SKM-1 (cell line): Measurements from ENCODE around the gene SLC25A21.

Source experiments
- DNase-seq: peaks from one replicate; lab custom pipeline; 2025; ENCODE audit not compliant: unreplicated experiment; lab: John Stamatoyannopoulos, UW

SLC25A21 gene

DNA sequence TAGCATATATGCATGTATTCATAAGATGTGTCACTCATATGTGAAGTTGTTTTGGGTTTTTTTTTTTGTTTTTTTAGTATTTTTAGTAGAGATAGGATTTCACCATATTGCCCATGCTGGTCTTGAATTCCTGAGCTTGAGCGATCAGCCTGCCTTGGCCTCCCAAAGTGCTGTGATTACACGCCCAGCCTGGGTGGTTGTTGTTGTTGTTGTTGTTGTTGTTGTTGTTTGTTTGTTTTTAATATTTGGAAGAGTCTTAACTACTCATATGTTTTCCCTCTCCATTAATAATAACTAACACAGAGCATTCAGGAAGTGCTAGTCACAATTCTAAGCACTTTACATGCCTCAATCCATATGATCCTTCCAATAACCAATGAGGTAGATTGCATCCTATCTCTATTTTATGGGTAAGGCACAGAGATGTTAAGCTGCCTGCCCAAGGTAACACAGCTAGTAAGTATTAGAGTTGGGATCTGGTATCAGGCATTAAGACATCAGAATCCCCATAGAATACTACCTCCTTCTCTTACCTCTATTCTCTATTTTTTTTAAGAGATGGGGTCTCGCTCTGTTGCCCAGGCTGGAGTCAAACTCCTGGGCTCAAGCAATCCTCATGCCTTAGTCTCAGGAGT lies 27.6 kb downstream of the SLC25A21 start:
- no peak for DNase-seq

DNA sequence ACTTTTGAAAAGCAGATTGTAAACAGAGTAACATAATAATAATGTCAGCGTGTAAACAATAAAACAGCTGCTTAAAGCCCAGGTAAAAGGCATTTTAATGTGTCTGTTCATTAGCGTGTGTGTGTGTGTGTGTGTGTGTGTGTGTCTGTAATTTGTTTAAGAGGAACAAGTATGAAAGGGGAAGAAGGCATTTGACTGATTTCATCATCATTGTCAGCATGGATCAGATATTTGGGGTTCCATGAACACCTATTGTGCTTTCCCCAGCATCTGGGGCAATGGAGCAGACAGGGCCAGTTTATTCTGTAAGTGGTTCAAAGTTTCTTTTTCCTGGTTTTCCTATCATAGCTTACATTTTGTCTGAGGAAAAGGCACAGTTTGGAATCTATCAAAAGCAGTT lies 28.9 kb downstream of the SLC25A21 start:
- peak; percentile 15 for DNase-seq

GRCh38 chr14:37142835-37143401 lies 29.5 kb downstream of the SLC25A21 start:
- no peak for DNase-seq

DNA sequence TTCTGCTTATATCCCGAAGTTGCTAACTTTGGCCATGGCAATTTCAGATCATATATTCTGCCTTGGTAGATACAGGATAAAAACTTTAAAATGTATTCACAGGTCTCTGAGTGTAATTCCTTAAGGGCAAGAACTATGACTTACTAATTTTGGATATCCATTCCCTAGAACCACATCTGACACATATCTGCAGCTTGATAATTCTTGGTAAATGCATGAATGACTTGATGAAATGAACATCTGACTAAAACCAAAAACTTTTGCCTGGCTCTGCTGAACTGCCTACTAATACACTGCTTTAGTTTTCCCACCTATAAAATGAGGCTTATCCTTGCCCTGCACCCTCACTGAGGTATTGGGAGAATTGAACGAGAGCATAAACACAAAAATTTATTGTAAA lies 32.2 kb downstream of the SLC25A21 start:
- DNase-seq, result no peak

GRCh38 chr14:37139710-37140109 lies 32.7 kb downstream of the SLC25A21 start:
- no peak for DNase-seq

DNA sequence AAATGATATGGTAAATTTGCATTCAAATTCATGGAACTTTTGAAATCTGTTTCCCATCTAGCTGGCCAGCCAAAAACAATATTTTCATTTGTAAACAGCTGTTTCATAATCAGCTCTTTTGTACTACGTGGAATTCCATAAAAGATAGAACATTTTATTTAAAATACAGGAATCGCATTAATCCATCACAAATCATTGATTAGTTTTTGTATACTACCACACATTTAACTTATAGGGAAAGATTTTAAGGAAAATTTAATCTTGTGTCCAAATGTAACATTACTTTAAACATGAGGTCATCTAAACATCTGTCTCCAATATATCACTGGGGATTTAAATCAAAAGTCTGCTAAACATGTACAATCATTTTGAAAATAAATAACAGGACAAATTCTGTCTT lies 33.5 kb downstream of the SLC25A21 start:
- DNase-seq, result no peak

DNA sequence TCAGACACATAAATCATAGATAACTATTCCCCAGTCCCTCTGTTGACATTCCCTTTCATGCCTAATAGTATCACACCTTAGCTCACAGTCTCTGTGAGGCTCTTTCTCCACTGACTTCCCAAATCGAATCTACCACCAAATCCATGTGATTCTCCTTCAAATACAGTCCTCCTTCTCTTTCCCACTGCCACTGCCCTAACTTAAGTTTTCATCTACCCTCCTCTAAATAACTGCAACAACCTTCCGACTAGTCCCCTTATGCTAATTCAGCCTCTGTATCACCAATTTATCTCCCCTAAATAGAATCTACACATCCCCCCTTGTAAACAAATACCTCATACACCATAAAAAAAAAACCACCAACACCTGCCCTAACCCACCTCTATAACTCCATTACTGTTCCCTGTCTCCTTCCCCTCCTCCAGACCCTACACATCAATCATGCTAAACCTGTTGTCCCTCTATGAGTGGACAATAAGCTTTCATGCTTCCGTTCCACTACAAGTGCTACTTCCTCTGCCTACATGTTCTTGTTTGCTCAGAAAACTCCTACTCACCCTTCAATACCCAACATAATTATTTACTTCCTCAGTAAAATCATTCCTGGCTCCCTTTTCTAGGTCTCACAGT lies 39.0 kb downstream of the SLC25A21 start:
- no peak for DNase-seq

DNA sequence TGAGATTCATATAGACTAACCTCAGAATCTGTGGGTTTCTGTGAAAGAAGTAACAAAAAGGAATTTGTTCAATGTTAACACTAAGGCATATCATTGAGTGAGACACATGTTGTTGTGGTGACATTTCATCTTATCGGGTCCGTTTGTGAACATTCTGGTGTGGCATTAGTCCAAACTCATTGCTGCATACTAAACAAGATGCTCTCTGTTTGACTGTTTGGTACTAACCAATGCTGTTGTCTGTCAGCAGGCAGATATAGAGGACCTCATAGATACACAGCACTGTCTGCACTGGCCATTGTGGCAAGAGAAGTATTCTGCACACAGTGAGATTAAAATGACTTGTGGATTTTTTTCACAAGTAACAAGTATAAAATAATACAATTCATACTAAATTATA lies 41.2 kb downstream of the SLC25A21 start:
- no peak for DNase-seq

- no peak for DNase-seq
Observed at GRCh38 chr14:37129047-37129446, 43.4 kb downstream of the SLC25A21 start.

- no peak for DNase-seq
Observed at GRCh38 chr14:37124614-37125013, 47.8 kb downstream of the SLC25A21 start.

DNA sequence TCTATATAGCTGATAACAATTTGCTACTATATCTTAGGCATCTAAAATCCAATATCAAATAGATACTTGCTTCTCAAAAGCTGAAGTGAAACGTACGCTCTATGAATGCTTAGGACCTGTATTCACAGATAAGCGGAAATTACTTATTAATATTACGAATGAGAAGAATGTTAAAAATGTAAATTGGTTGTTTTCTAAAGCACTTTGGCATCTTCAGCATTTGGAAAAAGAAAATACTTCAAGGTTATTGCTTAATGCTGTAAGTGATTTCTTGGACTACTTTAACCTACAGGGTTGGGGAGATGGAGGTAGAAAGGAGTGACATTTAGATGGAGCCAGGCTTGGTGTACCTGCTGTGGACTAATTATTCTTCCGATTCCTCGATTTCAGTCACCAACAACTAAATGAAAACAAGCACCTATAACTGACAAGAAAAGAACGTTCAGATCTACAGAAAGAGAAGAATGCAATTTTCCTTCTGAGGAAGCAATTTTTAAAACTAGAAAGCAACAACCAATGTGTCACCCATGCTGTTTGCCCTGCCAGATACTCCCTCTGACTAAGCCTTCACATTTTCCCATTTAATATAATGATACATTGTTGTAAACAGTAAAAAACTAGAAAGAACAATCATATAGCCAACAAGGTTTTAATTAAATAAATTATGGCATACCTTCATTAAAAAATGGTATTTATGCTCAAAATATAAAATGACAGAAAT lies 49.3 kb downstream of the SLC25A21 start:
- no peak for DNase-seq

DNA sequence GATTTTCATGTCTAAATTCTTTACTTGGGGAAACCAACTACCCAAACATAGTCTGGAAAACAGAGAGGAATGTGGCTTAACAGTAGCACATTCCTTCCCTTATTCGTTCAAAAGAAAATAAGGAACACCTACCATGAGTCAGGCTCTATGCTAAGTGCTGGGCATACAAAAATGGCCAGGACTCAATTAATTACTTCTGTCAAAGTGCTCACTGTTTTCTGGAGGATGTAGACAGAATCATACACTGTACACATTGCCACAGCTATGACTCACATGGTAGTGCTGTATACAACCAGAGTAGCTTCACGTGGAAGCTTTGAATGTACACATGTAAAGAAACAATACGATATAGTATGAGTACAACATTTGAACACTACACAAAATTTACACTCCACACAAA lies 50.1 kb downstream of the SLC25A21 start:
- no peak for DNase-seq

DNA sequence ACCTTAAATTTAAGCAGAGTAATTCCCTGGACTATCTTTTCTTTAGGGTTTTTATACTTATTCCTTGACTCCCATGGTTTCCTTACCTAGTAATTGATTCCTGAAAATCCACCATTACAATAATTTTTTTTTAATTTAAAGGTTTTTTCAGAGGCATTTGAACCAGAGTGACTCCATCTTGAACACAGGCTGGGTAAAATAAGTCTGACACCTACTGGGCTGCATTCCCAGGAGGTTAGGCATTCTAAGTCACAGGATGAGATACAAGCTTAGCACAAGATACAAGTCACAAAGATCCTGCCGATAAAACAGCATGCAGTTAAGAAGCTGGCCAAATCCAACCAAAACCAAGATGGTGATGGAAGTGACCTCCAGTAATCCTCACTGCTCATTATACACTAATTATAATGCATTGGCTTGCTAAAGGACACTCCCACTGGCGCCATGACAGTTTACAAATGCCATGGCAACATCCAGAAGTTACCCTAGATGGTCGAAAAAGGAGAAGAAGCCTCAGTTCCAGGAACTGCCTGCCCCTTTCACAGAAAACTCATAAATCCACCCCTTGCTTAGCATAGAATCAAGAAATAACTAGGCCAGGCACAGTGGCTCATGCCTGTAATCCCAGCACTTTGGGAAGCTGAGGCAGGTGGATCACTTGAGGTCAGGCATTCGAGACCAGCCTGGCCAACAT lies 53.6 kb downstream of the SLC25A21 start:
- no peak for DNase-seq

DNA sequence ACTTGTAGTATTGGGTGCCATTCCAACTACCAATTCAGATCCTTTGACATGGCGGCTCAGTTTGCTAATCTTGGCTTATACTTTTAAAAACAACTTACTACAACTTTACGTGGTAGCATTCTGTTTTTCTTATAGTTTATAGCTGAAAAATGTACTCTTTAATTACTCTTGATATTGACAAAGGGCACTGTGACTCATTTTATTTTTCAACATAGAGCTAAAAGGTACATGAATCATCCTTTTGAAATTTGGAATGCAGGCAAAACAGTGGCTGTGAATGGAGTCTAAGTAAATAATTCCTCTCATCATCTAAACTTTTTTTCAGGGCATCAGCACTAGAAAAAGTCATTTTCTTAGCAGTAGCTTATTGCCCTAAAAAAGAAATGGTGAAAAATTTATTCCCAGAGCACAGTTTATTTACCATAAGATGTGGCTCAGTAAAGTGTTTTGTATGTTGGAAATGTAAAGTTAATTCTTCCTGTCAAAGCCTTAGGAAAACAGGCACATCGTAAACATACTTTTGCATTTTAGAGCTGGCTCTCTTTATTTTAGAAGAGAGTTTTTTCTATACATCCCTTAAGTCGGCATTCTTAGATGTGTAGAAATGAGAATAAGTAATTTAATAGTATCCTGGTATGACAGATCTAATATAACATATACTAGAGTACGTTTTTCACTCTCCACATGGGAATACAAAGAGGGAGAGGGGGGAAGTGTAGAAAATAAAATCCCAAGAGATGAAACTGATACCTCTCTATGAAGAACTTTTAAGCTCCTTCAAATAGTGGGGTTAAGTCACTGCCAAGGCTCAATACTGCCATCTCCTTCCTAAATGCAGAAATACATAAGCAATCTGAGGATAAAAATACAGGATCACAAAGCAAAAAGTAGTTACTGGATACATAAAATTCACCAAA lies 55.2 kb downstream of the SLC25A21 start:
- no peak for DNase-seq

DNA sequence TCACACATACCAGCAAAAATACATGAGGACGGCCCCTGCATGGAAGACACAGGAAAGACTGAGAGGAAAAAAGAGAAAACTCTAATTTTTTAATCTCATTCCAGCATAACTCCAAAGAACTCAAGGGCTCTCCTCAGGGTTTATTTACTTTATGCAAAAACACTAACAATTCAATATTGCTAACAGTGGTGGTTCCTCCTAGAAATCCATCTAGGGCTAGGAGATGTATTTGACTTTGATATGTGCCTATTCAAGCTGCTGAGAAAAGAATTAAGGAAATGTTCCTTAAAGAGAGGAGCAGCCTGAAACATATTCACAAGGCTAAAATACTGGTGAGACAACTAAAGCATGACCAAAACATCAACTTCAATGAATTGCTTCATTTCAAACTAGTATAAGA lies 57.0 kb downstream of the SLC25A21 start:
- no peak for DNase-seq

DNA sequence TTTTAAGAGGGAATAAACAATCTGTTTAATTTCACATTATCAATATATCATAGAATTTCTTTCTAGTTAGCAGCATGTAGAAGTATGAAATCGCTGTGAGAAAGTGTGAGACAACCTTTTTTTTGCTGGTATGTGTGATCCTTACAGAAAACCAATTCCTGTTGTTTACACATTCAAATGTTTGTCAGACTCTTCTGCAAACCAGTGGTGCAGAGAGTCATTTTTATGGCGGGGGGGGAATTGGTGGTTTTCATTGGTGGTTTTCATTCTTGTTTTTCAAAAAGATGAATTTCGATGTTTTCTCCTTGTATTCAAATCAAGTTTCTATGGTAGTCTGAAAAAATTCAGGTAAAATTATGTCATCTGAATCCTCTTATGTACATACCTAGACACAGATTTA lies 57.8 kb downstream of the SLC25A21 start:
- DNase-seq, result no peak

DNA sequence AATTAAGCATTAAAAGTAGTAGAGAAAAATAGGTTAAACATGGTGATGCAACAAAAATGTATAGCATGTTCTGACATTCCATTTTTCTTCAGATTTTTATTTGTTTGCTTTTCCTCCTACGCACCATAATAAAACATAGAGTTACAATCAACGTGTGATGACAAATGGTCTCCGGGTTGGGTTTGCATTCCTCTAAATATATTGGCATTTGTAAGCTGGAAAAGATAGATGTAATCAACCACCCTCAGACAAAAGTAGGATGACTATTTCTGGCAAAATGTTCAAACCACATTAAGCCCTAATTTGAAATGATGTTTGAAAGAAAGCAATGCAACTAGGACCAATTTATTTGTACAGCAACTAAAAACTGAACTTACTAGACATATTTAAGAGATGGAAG lies 58.4 kb downstream of the SLC25A21 start:
- DNase-seq, result no peak

- no peak for DNase-seq
Observed at GRCh38 chr14:37098132-37098531, 74.3 kb downstream of the SLC25A21 start.

- DNase-seq, result no peak
Observed at GRCh38 chr14:37094502-37094901, 77.9 kb downstream of the SLC25A21 start.

DNA sequence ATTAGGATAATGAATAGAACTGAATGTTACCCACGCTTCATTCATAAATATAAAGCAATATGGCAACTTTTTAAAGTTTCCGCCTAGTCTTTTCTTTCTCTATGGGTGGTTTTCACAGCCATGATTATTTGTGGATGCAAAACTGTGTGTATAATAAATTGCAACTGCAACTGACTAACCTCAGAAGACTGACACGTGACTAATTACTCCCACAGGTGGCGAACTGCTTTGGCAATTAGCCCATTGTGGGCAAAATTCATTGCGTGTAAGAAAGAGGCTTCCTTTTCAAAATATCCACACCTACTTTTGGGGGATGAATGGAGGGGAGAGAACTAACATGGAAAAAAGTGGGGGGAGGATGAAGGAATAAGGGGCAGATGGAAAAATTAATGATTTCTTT lies 79.0 kb downstream of the SLC25A21 start:
- no peak for DNase-seq

- no peak for DNase-seq
Observed at GRCh38 chr14:37091651-37092050, 80.8 kb downstream of the SLC25A21 start.
